ENCODE data around the gene SIRT6. TPM values are rescaled to one million over a fixed set of nuclear protein-coding genes. Genes with fewer than 3 reads are reported as not detected.

SIRT6 gene
- polyA plus RNA-seq, 3 donors, result 0.57 to 50.3 (median 1.2) TPM

- Histone ChIP-seq H3K4me2 (replicated peaks; ENCODE audit: extremely low read depth, low read length, poor library complexity, severe bottlenecking) (no peak overlapping the region), H3K4me3 (replicated peaks in 1 of 3; ENCODE audit: low read depth in 2 of 3, low read length in 3 of 3) (no peak overlapping the region), H3K79me2 (ENCODE audit: insufficient read depth, low read length) (no peaks in the 10 kb centered on the region), H2AFZ (ENCODE audit: insufficient read depth, low read depth, low read length, poor library complexity, severe bottlenecking) (no peak overlapping the region), H3K27ac (ENCODE audit: low read depth in 1 of 2, low read length in 2 of 2) (no peak overlapping the region), H4K20me1 (ENCODE audit: insufficient read depth, low read length) (no peaks in the 10 kb centered on the region), H3K9ac (ENCODE audit: insufficient read depth, low read length, poor library complexity, severe bottlenecking) (no peak overlapping the region), H3K36me3 (replicated peaks in 1 of 2; ENCODE audit: control insufficient read depth in 1 of 2, insufficient read depth in 2 of 2, low read length in 2 of 2) (no peaks in the 10 kb centered on the region), H3K4me1 (ENCODE audit: control insufficient read depth in 1 of 2, insufficient read depth in 2 of 2, low read length in 2 of 2) (peaks cover 0 to 6% of the 10 kb centered on the region in 2 donors), H3K9me3 (replicated peaks in 1 of 2; ENCODE audit: control insufficient read depth in 1 of 2, insufficient read depth in 1 of 2, low read length in 2 of 2) (no peaks in the 10 kb centered on the region), H3K27me3 (ENCODE audit: control insufficient read depth in 2 of 2, insufficient read depth in 2 of 2, low read length in 2 of 2) (peaks cover 0 to 18% of the 10 kb centered on the region in 2 donors)
- Mint-ChIP-seq H3K4me1 (peaks cover 7% of the 10 kb centered on the region), H3K9me3 (peaks cover 0 to 4% (median 0%) of the 10 kb centered on the region in 7 donors), H3K36me3 (no peaks in the 10 kb centered on the region), H3K27ac (no peak overlapping the region), H3K27me3 (ENCODE audit: low read depth in 3 of 3) (peaks cover 4 to 11% (median 8%) of the 10 kb centered on the region in 3 donors), H3K4me3 (no peak overlapping the region)
- WGBS (ENCODE audit: insufficient coverage), result 85% methylated on average over 2 of the region's 2 CpGs
- TF ChIP-seq CTCF (IDR thresholded peaks at IDR 0.05), result no peak
- intact Hi-C loops (cut with micrococcal nuclease), result no loop called here
- no peak for DNase-seq
Observed at GRCh38 chr19:4228765-4229178, 46.4 kb upstream of the SIRT6 start.

GRCh38 chr19:4227771-4228170 is 45.4 kb upstream of the SIRT6 start:
- Histone ChIP-seq H3K4me1 (ENCODE audit: control insufficient read depth in 1 of 2, insufficient read depth in 2 of 2, low read length in 2 of 2) (peaks cover 0 to 6% of the 10 kb centered on the region in 2 donors), H2AFZ (ENCODE audit: insufficient read depth, low read depth, low read length, poor library complexity, severe bottlenecking) (no peak overlapping the region), H3K79me2 (ENCODE audit: insufficient read depth, low read length) (no peaks in the 10 kb centered on the region), H3K27ac (ENCODE audit: low read depth in 1 of 2, low read length in 2 of 2) (no peak overlapping the region), H3K27me3 (ENCODE audit: control insufficient read depth in 2 of 2, insufficient read depth in 2 of 2, low read length in 2 of 2) (peaks cover 0 to 18% of the 10 kb centered on the region in 2 donors), H3K4me3 (replicated peaks in 1 of 3; ENCODE audit: low read depth in 2 of 3, low read length in 3 of 3) (no peak overlapping the region), H4K20me1 (ENCODE audit: insufficient read depth, low read length) (no peaks in the 10 kb centered on the region), H3K4me2 (replicated peaks; ENCODE audit: extremely low read depth, low read length, poor library complexity, severe bottlenecking) (no peak overlapping the region), H3K9ac (ENCODE audit: insufficient read depth, low read length, poor library complexity, severe bottlenecking) (no peak overlapping the region), H3K9me3 (replicated peaks in 1 of 2; ENCODE audit: control insufficient read depth in 1 of 2, insufficient read depth in 1 of 2, low read length in 2 of 2) (no peaks in the 10 kb centered on the region), H3K36me3 (replicated peaks in 1 of 2; ENCODE audit: control insufficient read depth in 1 of 2, insufficient read depth in 2 of 2, low read length in 2 of 2) (no peaks in the 10 kb centered on the region)
- TF ChIP-seq CTCF (IDR thresholded peaks at IDR 0.05), result no peak
- no peaks in the 10 kb centered on the region for H3K36me3 Mint-ChIP-seq
- no peak for DNase-seq
- H3K9me3 Mint-ChIP-seq, result no peaks in the 10 kb centered on the region
- no peak overlapping the region for H3K4me3 Mint-ChIP-seq
- peaks cover 7% of the 10 kb centered on the region for H3K4me1 Mint-ChIP-seq
- no peak overlapping the region for H3K27ac Mint-ChIP-seq
- peaks cover 4 to 10% (median 8%) of the 10 kb centered on the region in 3 donors for H3K27me3 Mint-ChIP-seq (ENCODE audit: low read depth in 3 of 3)
- intact Hi-C loops (cut with micrococcal nuclease), result no loop called here

Data from CD14-positive monocyte (primary cell).